HG03520 (cell line): ENCODE measurements around the gene FRMD3.

Source experiments
- ATAC-seq: cut with Tn5 transposase; IDR thresholded peaks from one replicate; pipeline ENCODE4 v1.9.1; 2021; ENCODE audit warnings: mild to moderate bottlenecking, moderate library complexity; ENCODE audit not compliant: unreplicated experiment

The FRMD3 gene

GRCh38 chr9:83343366-83343999, 194.7 kb downstream of the FRMD3 start:
- no peak for ATAC-seq

DNA sequence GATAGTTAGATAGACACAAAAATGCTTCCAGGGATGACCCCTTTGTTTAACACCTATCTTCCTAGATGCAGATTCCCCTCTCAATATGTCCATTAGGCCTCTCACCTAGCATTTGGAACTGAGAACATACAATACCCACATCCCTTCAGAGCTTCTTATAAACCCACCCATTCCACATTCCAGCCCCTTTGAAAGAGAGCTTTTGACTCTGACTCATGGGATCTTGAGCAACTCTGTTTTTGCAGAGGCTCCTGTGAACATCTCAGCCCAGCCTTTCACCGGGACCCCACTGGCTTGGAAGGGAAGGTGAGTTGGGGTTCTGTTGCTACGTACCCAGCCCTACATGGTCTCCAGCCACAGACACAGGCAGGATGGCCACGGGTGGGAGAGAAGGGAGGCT, 195.5 kb downstream of the FRMD3 start:
- ATAC-seq, result no peak

DNA sequence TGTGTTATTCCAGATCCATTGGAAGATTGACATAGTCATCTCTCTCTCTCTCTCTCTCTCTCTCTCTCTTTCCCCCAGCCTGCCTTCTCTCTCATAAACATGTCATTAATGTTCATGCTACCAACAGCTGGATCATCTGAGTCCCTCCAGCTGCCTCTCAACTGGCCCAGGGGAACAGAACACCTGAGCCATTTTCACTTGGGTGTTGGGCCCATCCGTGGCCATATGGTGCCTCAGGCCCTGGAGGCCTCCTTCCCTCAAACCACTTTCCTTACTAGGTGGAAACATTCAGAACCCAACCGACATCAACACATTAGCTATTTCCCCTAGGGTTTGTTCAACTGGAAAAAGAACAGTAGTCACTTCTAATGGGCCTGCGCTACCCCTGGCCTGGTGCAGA, 196.2 kb downstream of the FRMD3 start:
- no peak for ATAC-seq

DNA sequence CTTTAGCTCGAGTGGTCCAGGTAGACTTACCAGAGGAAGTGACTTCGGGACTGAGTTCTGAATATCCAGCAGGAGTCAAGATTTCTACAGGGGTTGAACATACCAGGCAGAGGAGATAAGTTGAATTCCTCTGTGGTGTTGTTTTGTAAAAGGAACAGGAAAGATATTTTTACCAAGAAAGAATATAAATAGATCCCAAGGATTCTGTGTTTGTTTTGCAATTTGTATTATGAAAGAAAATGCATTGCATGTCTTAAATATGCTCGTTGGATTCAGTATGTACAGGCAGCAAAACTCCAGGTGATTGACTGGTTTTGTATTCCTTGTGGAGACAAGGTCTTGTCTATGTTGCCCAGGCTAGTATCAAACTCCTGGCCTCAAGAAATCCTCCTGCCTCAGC, 197.8 kb downstream of the FRMD3 start:
- no peak for ATAC-seq

- no peak for ATAC-seq
Measured at GRCh38 chr9:83339435-83339834, 198.8 kb downstream of the FRMD3 start.

- no peak for ATAC-seq
Measured at GRCh38 chr9:83336706-83337105, 201.5 kb downstream of the FRMD3 start.

DNA sequence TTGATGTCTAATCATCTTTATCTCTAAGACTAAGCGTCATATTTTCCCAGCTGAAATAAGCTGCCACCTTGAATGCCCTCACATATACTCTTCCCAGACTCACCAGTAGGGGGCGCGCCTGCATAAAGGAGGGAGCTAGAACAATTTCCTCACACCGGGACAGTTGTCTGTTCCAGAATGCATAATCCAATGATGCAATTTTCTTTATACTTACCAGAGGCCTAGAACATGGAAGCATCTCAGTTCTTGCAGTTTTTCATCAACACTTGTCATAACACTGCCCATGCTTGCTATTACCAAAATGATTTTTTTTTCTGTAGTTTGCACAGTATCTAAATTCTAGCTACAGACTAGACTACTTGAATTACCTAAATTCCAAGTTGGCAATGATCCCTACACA, 203.9 kb downstream of the FRMD3 start:
- peak; percentile 55 for ATAC-seq

- no peak for ATAC-seq
Measured at GRCh38 chr9:83330207-83331196, 207.7 kb downstream of the FRMD3 start.

DNA sequence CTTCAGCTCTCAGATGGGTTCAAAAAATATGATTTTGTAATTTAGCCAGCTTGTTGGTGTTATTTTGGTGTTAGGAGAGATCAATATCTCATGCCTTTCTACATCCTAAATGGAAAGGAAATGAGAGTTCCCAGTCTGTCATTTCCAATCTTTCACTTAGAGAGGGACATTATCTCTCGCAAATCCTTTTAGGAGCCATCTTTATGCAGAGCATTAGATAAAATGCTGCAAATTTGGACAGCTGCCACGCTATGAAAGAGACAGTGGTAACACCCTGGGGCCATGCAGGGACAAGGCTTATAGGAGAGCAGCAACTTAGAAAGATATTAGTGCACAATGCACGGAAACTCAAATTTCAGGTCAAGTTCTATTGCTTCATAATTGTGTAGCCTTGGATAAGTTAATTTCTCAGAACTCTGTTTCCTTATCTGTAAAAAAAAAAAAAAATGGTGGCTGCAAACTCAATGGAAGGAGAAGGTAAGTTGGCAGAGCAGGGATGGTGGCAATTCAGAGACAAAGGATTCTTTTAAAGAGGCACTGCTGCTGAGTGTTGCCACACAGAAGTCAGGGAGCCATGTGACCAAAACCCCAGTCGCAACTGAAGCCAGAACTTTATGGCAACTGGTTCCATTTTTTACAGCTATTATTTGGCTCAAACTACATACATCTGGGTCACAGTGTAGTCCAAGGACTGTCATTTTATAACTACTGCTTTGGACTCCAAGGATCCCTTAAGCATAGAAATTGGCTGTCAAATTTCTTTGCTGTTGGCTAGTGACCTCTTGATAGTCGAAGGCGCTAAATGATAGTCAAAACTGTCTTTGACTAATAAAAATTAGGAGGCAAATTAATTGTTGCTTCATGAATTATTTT, 210.2 kb downstream of the FRMD3 start:
- ATAC-seq, result no peak

- ATAC-seq, result no peak
Measured at GRCh38 chr9:83327323-83327722, 210.9 kb downstream of the FRMD3 start.

DNA sequence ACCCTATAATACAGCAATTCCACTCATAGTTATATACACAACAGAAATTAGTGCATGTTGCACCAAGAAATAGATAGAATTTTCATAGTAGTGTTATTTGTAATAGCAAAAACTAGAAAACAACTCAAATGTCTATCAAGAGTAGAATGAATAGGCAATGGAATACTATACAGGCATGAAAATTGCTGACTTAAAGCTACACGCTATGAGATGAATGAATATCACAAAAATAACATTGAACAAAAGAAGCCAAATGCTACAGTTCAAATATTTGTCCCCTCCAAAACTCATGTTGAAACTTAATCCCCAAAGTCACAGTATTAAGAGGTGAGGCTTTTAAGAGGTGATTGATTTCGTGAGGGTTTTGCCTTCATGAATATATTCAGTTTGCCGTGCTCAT, 215.1 kb downstream of the FRMD3 start:
- ATAC-seq, result no peak

GRCh38 chr9:83322438-83322837, 215.8 kb downstream of the FRMD3 start:
- ATAC-seq, result no peak

- ATAC-seq, result no peak
Measured at GRCh38 chr9:83317244-83317643, 221.0 kb downstream of the FRMD3 start.

GRCh38 chr9:83315649-83316048, 222.6 kb downstream of the FRMD3 start:
- no peak for ATAC-seq

DNA sequence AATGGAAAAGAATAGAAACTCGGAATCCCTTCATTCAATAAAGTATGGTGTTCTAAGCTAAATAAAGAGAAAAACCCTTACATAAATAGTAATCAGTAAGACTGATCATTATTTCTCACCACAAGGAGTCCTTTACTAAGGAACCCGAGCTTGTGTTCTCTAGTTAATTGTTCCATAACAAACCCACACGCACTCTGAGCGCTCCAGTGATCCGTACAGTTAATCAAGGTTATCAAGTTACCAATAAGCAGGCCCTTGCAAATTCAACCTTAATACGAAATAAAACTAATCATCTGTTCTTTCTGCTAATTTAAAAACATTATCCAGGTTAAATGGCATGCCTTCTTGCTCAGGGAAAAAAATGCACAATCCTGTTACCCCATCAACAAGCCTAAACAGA, 224.4 kb downstream of the FRMD3 start:
- no peak for ATAC-seq

GRCh38 chr9:83312537-83312936, 225.7 kb downstream of the FRMD3 start:
- ATAC-seq, result no peak

GRCh38 chr9:83307066-83307724, 231.0 kb downstream of the FRMD3 start:
- no peak for ATAC-seq

GRCh38 chr9:83304686-83305085, 233.5 kb downstream of the FRMD3 start:
- ATAC-seq, result no peak

GRCh38 chr9:83299571-83299970, 238.6 kb downstream of the FRMD3 start:
- no peak for ATAC-seq

- no peak for ATAC-seq
Measured at GRCh38 chr9:83299094-83299493, 239.1 kb downstream of the FRMD3 start.

DNA sequence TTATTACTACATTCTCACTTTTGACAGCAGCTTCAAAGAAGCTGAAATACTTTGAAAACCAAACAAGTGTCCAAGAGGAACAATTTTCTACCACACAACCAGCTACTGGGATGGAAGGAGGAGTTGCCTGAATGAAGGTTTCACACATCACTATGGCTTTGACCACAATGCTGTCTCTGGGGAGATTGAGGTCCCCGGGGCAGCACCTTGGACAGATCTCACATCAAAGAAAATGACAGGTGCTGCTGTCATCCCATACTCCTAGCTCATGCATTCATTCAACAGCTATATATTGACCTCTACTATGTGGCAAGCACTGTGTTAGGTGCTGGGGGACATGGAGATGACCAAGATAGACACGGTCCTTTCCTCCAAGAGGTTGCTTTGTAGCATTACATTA, 242.1 kb downstream of the FRMD3 start:
- peak; percentile 44 for ATAC-seq
